HG03354 (cell line): ENCODE data around the gene TPRN.
A peak's percentile ranks its signal among the peaks of the same experiment; 100 is the strongest.

Experiments used
- ATAC-seq: cut with Tn5 transposase; IDR thresholded peaks from one replicate; pipeline ENCODE4 v1.9.1; 2021; ENCODE audit warnings: mild to moderate bottlenecking; ENCODE audit not compliant: unreplicated experiment, poor library complexity, severe bottlenecking

The TPRN gene

GRCh38 chr9:137216188-137216965, 15.8 kb upstream of the TPRN start:
- no peak for ATAC-seq

DNA sequence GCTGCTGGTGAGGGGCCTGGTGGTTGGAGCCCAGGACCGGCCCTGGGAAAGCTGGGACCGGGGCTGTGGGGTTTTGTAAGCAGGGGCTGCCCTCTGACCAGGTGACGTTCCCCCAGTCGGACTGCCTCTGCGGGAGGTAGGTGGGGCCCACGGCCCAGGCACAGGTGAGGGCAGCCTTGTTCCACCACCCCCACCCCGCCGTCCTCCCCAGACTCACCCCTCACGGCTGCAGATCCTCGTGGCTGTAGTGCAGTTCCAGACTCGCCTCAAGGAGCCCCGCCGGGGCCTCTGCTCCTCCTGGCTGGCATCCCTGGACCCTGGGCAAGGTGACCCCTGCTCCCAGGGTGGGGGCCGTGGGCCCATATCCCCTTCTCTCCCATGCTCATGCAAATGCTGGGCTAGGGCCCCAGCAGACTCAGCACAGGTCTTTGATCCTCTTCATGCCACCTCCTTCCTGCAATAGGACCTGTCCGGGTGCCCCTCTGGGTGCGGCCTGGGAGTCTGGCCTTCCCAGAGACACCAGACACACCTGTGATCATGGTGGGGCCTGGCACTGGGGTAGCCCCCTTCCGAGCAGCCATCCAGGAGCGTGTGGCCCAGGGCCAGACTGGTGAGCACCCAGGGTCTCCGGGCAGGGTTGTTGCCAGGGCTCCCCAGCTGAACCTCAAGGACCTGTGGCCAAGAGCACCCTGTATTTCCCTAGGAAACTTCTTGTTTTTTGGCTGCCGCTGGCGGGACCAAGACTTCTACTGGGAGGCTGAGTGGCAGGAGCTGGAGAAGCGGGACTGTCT, 14.8 kb upstream of the TPRN start:
- no peak for ATAC-seq

DNA sequence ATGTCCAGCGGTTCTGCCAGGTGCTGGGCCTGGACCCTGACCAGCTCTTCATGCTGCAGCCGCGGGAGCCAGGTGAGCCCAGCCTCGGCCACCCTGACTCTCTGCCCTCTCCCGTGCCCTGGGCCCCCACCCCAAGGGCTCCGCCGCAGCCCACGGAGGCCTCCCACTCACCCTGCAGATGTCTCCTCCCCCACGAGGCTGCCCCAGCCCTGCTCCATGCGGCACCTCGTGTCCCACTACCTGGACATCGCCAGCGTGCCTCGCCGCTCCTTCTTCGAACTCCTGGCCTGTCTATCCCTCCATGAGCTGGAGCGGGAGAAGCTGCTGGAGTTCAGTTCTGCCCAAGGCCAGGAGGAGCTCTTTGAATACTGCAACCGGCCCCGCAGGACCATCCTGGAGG, 14.1 kb upstream of the TPRN start:
- no peak for ATAC-seq

- no peak for ATAC-seq
Observed at GRCh38 chr9:137213160-137214060, 12.9 kb upstream of the TPRN start.

- ATAC-seq, result no peak
Observed at GRCh38 chr9:137212520-137212919, 12.0 kb upstream of the TPRN start.

GRCh38 chr9:137211532-137211931, 11.0 kb upstream of the TPRN start:
- no peak for ATAC-seq

GRCh38 chr9:137206602-137207001, 6.1 kb upstream of the TPRN start:
- ATAC-seq, result no peak

DNA sequence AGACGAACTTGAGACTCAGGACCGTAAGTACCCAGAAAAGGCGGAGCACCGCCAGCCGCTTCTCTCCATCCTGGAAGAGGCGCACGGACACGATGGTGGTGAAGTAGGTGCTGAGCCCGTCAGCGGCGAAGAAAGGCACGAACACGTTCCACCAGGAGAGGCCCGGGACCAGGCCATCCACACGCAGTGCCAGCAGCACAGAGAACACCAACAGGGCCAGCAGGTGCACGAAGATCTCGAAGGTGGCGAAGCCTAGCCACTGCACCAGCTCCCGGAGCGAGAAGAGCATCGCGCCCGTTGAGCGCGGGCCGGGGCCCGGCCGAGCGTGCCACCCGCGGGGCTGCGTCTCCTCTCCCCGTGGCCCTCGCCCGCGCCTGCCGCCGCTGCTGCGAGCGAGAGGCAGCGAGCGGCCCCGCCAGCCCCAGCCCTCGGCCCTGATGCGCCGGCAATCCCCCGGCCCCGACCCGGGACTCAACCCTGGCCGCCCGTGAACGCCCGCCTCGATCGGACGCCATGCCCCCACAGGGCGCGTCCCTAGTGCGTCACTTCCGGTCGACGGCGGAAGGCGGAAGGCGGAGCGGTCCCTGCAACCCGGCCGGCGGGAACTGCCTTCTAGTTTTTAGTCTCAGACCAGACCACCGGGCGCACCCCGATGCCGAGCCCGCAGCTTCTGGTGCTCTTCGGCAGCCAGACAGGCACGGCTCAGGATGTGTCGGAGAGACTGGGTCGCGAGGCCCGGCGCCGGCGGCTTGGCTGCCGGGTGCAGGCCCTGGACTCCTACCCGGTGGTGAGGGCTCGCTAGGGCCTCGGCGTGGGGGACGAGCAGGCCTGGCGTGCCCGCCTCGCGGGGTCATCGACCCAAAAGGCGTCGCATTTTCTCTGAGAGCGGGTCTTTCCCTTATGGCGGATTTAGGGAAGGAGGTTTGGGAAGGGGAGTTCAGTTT, 4.9 kb upstream of the TPRN start, which contains the start of the genes NDOR1 and TMEM203:
Gene NDOR1, plus strand, starts transcription at position 575 of the 944 bp plus-strand sequence. Its CDS starts 78 bp downstream, at position 653.
Gene TMEM203, minus strand, starts transcription at position 523 of the 944 bp plus-strand sequence. Its CDS starts 234 bp downstream, at position 289.
- peak; percentile 54 for ATAC-seq

- no peak for ATAC-seq
Observed at GRCh38 chr9:137204731-137205125, 4.2 kb upstream of the TPRN start.

- no peak for ATAC-seq
Observed at GRCh38 chr9:137202966-137203365, 2.4 kb upstream of the TPRN start.

GRCh38 chr9:137201205-137201868, 796 bp upstream of the TPRN start:
- ATAC-seq, result no peak

DNA sequence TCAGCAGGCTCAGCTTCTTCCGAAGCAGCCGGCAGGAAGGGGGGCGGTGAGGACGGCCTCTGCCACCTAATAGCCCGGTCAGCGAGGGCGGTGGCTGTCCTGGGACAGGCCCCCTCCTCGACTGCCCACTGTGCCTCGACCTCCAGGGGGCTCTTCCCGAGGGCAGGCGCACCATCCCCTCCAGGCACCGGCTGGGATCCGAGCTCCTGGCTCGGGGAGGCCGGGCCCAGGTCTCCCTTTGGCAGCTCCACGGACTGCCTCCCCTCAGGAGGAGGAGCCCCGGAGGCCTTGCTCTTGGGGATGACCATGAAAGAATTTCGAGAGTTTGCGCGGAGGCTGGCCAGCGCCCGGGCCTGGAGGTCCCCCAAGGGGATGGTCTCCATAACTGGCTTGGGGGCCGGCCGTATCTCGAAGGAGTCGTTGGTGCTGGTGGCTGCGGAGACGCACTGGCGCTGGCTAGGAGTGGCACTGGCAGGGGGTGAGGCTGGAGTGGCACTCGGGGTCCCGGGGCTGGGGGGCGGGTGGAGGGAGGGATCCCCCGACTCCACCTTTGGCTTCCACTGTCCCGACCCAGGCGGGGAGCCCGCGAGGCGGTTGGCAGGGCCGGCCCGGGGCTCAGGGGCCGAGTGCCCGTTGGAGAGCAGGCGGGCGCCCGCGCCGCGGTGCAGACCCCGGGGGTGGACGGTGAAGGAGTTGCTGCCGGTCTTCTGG, 975 bp downstream of the TPRN start:
- ATAC-seq, result no peak

DNA sequence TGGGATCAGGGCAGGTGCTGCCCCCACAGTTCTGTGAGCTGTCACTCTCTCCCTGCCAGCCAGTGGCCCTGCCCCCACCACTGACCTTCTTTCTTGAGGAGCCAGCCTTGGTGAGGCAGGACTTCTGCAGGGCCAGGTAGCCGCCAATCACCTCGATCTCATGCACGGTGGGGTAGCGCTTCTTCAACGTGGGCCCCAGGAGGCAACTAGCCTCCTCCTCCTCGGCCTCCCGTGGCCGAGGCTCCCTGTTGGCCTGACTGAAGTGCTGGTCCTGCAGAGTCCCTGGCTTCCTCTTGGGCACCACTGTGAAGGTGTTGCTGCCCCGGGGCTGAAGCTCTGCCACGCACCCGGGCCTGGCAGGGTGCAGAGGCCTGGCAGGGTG, 1.6 kb downstream of the TPRN start:
- no peak for ATAC-seq

GRCh38 chr9:137198051-137198901, 2.3 kb downstream of the TPRN start:
- no peak for ATAC-seq

- no peak for ATAC-seq
Observed at GRCh38 chr9:137195525-137196220, 4.9 kb downstream of the TPRN start.

- no peak for ATAC-seq
Observed at GRCh38 chr9:137194909-137195308, 5.6 kb downstream of the TPRN start.
